ENCODE data around the gene NPFFR2.

The NPFFR2 gene

DNA sequence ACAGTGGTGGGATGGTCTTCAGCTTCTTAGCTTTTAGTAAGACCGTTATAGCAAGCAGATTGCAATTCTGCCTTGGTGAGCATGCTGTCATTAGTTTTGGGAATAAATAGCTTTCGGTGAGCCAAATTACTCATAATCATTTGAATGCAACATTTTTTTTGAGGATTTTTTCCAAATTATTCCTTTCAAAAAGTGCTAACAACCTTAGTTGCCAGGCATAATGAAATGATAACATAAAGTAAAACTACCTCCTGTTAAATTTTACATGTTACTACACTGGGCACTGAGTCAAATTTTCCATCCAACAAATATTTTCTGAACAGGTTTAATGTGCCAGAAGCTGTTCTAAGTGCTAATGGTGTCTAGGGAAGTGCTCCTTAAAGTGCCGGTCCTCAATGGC lies 15.8 kb upstream of the NPFFR2 start:
- DNase-seq (ENCODE audit: low read depth, low spot score), result no peak
- in situ Hi-C loops (cut with HindIII; ENCODE audit: low sequenced_read_pairs), result no loop called here
- TF ChIP-seq, protein P1, sequence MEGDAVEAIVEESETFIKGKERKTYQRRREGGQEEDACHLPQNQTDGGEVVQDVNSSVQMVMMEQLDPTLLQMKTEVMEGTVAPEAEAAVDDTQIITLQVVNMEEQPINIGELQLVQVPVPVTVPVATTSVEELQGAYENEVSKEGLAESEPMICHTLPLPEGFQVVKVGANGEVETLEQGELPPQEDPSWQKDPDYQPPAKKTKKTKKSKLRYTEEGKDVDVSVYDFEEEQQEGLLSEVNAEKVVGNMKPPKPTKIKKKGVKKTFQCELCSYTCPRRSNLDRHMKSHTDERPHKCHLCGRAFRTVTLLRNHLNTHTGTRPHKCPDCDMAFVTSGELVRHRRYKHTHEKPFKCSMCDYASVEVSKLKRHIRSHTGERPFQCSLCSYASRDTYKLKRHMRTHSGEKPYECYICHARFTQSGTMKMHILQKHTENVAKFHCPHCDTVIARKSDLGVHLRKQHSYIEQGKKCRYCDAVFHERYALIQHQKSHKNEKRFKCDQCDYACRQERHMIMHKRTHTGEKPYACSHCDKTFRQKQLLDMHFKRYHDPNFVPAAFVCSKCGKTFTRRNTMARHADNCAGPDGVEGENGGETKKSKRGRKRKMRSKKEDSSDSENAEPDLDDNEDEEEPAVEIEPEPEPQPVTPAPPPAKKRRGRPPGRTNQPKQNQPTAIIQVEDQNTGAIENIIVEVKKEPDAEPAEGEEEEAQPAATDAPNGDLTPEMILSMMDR (IDR thresholded peaks at IDR 0.05; ENCODE audit: low read depth, low read length), result no peak
- H3K4me3 ChIP-seq (ENCODE audit: low read depth, low read length), result no peak overlapping the region

- no peak for DNase-seq (ENCODE audit: low read depth, low spot score)
- TF ChIP-seq, protein P1 (IDR thresholded peaks at IDR 0.05; ENCODE audit: low read depth, low read length), result no peak
- in situ Hi-C loops (cut with HindIII; ENCODE audit: low sequenced_read_pairs), result no loop called here
- no peak overlapping the region for H3K4me3 ChIP-seq (ENCODE audit: low read depth, low read length)
Observed at GRCh38 chr4:72019688-72020087, 12.1 kb upstream of the NPFFR2 start.

GRCh38 chr4:72022553-72022952 lies 9.2 kb upstream of the NPFFR2 start:
- no peak for DNase-seq (ENCODE audit: low read depth, low spot score)
- in situ Hi-C loops (cut with HindIII; ENCODE audit: low sequenced_read_pairs), result no loop called here
- H3K4me3 ChIP-seq (ENCODE audit: low read depth, low read length), result no peak overlapping the region
- TF ChIP-seq, protein P1 (IDR thresholded peaks at IDR 0.05; ENCODE audit: low read depth, low read length), result no peak

DNA sequence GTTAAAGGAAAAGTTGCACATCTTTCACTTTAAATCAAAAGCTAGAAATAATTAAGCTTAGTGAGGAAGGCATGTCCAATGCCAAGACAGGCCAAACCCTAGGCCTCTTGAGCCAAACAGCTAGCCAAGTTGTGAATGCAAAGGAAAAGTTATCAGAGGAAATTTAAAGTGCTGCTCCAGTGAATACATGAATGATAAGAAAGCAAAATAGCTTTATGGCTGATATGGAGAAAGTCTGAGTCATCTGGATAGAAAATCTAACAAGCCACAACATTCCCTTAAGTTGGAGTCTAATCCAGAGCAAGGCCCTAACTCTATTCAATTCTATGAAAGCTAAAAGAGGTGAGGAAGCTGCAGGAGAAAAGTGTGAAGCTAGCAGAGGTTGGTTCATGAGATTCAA lies 23.8 kb downstream of the NPFFR2 start:
- H3K4me3 ChIP-seq (ENCODE audit: low read depth, low read length), result no peak overlapping the region
- TF ChIP-seq, protein P1 (IDR thresholded peaks at IDR 0.05; ENCODE audit: low read depth, low read length), result no peak
- no peak for DNase-seq (ENCODE audit: low read depth, low spot score)
- in situ Hi-C loops (cut with HindIII; ENCODE audit: low sequenced_read_pairs), result no loop called here

- no peak for DNase-seq (ENCODE audit: low read depth, low spot score)
- TF ChIP-seq, protein P1 (IDR thresholded peaks at IDR 0.05; ENCODE audit: low read depth, low read length), result no peak
- no peak overlapping the region for H3K4me3 ChIP-seq (ENCODE audit: low read depth, low read length)
- in situ Hi-C loops (cut with HindIII; ENCODE audit: low sequenced_read_pairs), result no loop called here
Observed at GRCh38 chr4:72063726-72064125, 31.9 kb downstream of the NPFFR2 start.

- in situ Hi-C loops (cut with HindIII; ENCODE audit: low sequenced_read_pairs), result no loop called here
- no peak for DNase-seq (ENCODE audit: low read depth, low spot score)
- H3K4me3 ChIP-seq (ENCODE audit: low read depth, low read length), result no peak overlapping the region
- TF ChIP-seq, protein P1 (IDR thresholded peaks at IDR 0.05; ENCODE audit: low read depth, low read length), result no peak
Observed at GRCh38 chr4:72067051-72067450, 35.3 kb downstream of the NPFFR2 start.

- TF ChIP-seq, protein P1 (IDR thresholded peaks at IDR 0.05; ENCODE audit: low read depth, low read length), result no peak
- no peak for DNase-seq (ENCODE audit: low read depth, low spot score)
- in situ Hi-C loops (cut with HindIII; ENCODE audit: low sequenced_read_pairs), result no loop called here
Observed at GRCh38 chr4:72073816-72074215, 42.0 kb downstream of the NPFFR2 start.

More at GRCh38 chr4:72073816-72074215, 42.0 kb downstream of the NPFFR2 start:
- H3K4me3 ChIP-seq (ENCODE audit: low read depth, low read length), result no peak overlapping the region
